Endothelial cell of umbilical vein (primary cell): ENCODE results near the gene TTC23L. TPM values are rescaled to one million over a fixed set of nuclear protein-coding genes. Genes with fewer than 3 reads are reported as not detected.

Experiments used
- BruUV-seq: library from RNA; stranded (reverse); fragments of 400-500 nt; replicated peaks from 2 replicates; lab custom pipeline; 2021; lab: Mats Ljungman, UMichigan
- CTCF ChIA-PET: fragments of 300-600, 350-600 bp; sonication (Branson Sonifier 250); formaldehyde crosslinking; loops from one replicate; lab custom pipeline; 2021; ENCODE audit warnings: antibody characterized with exemption, inconsistent platforms; lab: Charles Lee
- POLR2A ChIA-PET: fragments of 300-600, 350-600 bp; sonication (Branson Sonifier 250); formaldehyde crosslinking; loops from one replicate; lab custom pipeline; 2021; ENCODE audit warnings: antibody characterized with exemption, inconsistent platforms; lab: Charles Lee
- DNase-seq: peaks from one replicate; pipeline ENCODE4 v3.0.0-alpha.2; 2011; ENCODE audit warnings: low read depth, low spot score
- FAIRE-seq: peaks from 2 replicates; lab custom pipeline; 2011; peaks lifted over from hg19 to GRCh38; lab: Jason Lieb, UNC
- H2AFZ ChIP-seq: 2 replicates; pipeline ENCODE4 v1.6.0; 2012; ENCODE audit warnings: low read depth, low read length, control low read depth, inconsistent platforms
- H3K27ac ChIP-seq: 2 replicates; pipeline ENCODE4 v1.5.1; 2011; ENCODE audit warnings: low read depth, mild to moderate bottlenecking, control low read depth, low read length, moderate library complexity; ENCODE audit not compliant: insufficient read depth
- H3K27me3 ChIP-seq, 2 experiments: 2 replicates each; pipeline versions ENCODE4 v1.6.0 to v1.6.1; 2011; ENCODE audit warnings: low read length in 2 of 2, mixed read lengths in 1 of 2; ENCODE audit not compliant: control insufficient read depth in 2 of 2, insufficient read depth in 2 of 2
- H3K36me3 ChIP-seq, 2 experiments: 2 replicates in 1 of 2; 3 replicates in 1 of 2; pipeline ENCODE4 v1.5.1; 2011; ENCODE audit warnings: low read length in 2 of 2, mild to moderate bottlenecking in 1 of 2, moderate library complexity in 1 of 2; ENCODE audit not compliant: control insufficient read depth in 2 of 2, insufficient read depth in 2 of 2; ENCODE audit errors: extremely low read depth in 1 of 2
- H3K4me1 ChIP-seq: 3 replicates; pipeline ENCODE4 v1.5.1; 2011; ENCODE audit warnings: mild to moderate bottlenecking, low read length; ENCODE audit not compliant: control insufficient read depth, insufficient read depth; ENCODE audit errors: extremely low read depth
- H3K4me2 ChIP-seq: 2 replicates; pipeline ENCODE4 v1.6.1; 2011; ENCODE audit warnings: low read length, control low read depth, mixed read lengths; ENCODE audit not compliant: insufficient read depth
- H3K4me3 ChIP-seq, 3 experiments: fragments of 200-600 bp in 1 of 3; sonication (generic), shearing (Covaris generic) in 1 of 3; replicated peaks in 1 of 3; 2 replicates each; pipeline ENCODE4 v1.5.1; 2011 to 2016; ENCODE audit warnings: control low read depth in 3 of 3, low read length in 3 of 3, mild to moderate bottlenecking in 2 of 3, inconsistent platforms in 1 of 3, low read depth in 1 of 3, moderate library complexity in 1 of 3; ENCODE audit not compliant: insufficient read depth in 1 of 3
- H3K79me2 ChIP-seq: 2 replicates; pipeline ENCODE4 v1.6.0; 2012; ENCODE audit warnings: low read length, inconsistent platforms; ENCODE audit not compliant: control insufficient read depth, insufficient read depth
- H3K9ac ChIP-seq: replicated peaks from 2 replicates; pipeline ENCODE3; 2011; ENCODE audit warnings: low read length, control low read depth; ENCODE audit not compliant: insufficient read depth; ENCODE audit errors: extremely low read depth
- H3K9me1 ChIP-seq: replicated peaks from 3 replicates; pipeline ENCODE4 v1.6.0; 2011; ENCODE audit warnings: mild to moderate bottlenecking, low read length; ENCODE audit not compliant: control insufficient read depth, insufficient read depth; ENCODE audit errors: extremely low read depth
- H3K9me3 ChIP-seq: replicated peaks from 2 replicates; pipeline ENCODE4 v1.5.1; 2012; ENCODE audit warnings: low read length, inconsistent platforms; ENCODE audit not compliant: control insufficient read depth, insufficient read depth
- H4K20me1 ChIP-seq: replicated peaks from 2 replicates; pipeline ENCODE3; 2011; ENCODE audit warnings: mild to moderate bottlenecking, low read length; ENCODE audit not compliant: control insufficient read depth, insufficient read depth; ENCODE audit errors: extremely low read depth
- CTCF ChIP-seq, 2 donors: IDR thresholded peaks; 1 replicate in 1 of 2; 2 replicates in 1 of 2; pipeline ENCODE4 v1.5.1; 2011; ENCODE audit warnings: low read length in 2 of 2, mild to moderate bottlenecking in 2 of 2, moderate library complexity in 2 of 2, control low read depth in 1 of 2, inconsistent platforms in 1 of 2, low read depth in 1 of 2; ENCODE audit not compliant: insufficient read depth in 1 of 2; ENCODE audit errors: extremely low read depth in 1 of 2
- EZH2 ChIP-seq: IDR thresholded peaks from 2 replicates; pipeline ENCODE4 v1.6.1; 2012; ENCODE audit warnings: borderline replicate concordance, low read depth, mild to moderate bottlenecking, moderate library complexity, low read length, inconsistent platforms; ENCODE audit not compliant: severe bottlenecking
- FOS ChIP-seq: IDR thresholded peaks from 2 replicates; pipeline ENCODE4 v1.6.1; 2011; ENCODE audit warnings: mild to moderate bottlenecking, low read length, moderate library complexity, borderline replicate concordance; ENCODE audit not compliant: insufficient read depth
- GATA2 ChIP-seq: IDR thresholded peaks from 2 replicates; pipeline ENCODE4 v1.7.0; 2011; ENCODE audit warnings: low read depth, mild to moderate bottlenecking, moderate library complexity, mixed read lengths, low read length; ENCODE audit not compliant: insufficient read length, insufficient read depth
- JUN ChIP-seq: IDR thresholded peaks from 2 replicates; pipeline ENCODE4 v1.6.1; 2011; ENCODE audit warnings: borderline replicate concordance, low read depth; ENCODE audit not compliant: insufficient read length, insufficient read depth
- MAX ChIP-seq: IDR thresholded peaks from 2 replicates; pipeline ENCODE4 v1.6.1; 2011; ENCODE audit not compliant: insufficient read depth, insufficient read length
- MYC ChIP-seq: IDR thresholded peaks from one replicate; pipeline ENCODE4 v1.6.1; 2011; ENCODE audit warnings: mild to moderate bottlenecking, low read depth, low read length
- POLR2A ChIP-seq: IDR thresholded peaks from 2 replicates; pipeline ENCODE4 v1.6.1; 2012; ENCODE audit warnings: low read depth, mild to moderate bottlenecking, control low read depth, low read length
- POLR2AphosphoS5 ChIP-seq: IDR thresholded peaks from 2 replicates; pipeline ENCODE4 v1.6.1; 2012; ENCODE audit warnings: low read depth, mild to moderate bottlenecking, control low read depth, low read length, moderate library complexity; ENCODE audit not compliant: insufficient read depth
- dilution Hi-C: fragments of 300-500 bp; cut with MboI; formaldehyde crosslinking; loops from one replicate; pipeline ENCODE4 v1.15.0; 2019; ENCODE audit warnings: low sequenced_read_pairs; ENCODE audit not compliant: extremely low pct_ligation_motif_present
- intact Hi-C: fragments of 100-400 bp; cut with micrococcal nuclease; formaldehyde crosslinking; loops from one replicate; pipeline ENCODE4 v1.10.0; 2022
- polyA plus RNA-seq, 4 experiments: library from polyadenylated mRNA; depleted of rRNA in 3 of 4; stranded (reverse) in 3 of 4; unstranded in 1 of 4; fragments of >200 nt; gene quantifications; 2 replicates each; pipeline versions ENCODE4 v1.2.1 to v1.2.3, GENCODE V29; 2011 to 2012; ENCODE audit warnings: missing spikeins in 1 of 4
- total RNA-seq: library from RNA; stranded (reverse); gene quantifications from 2 replicates; pipeline ENCODE4 v1.2.3, GENCODE V29; 2021

TTC23L gene
- total and polyA plus RNA-seq, 2 donors (not counting 3 experiments of a cell fraction or from before 2014, with no cell fraction given), result not detected

- H3K4me1 ChIP-seq, result peaks cover 8% of the 10 kb centered on the region
- H3K9ac ChIP-seq, result no peak overlapping the region
- no peak overlapping the region for H3K27ac ChIP-seq
- DNase-seq (no peak), FAIRE-seq (no peak)
- POLR2A ChIA-PET, result no interaction called here
- CTCF ChIA-PET, result interaction anchor here (0.9 to 2.4 kb wide), 3 partner anchors 17 to 30 kb away, joined by 3 to 12 read pairs (median 4); no protein-coding TSS in a partner anchor
- no peaks in the 10 kb centered on the region for H3K27me3 ChIP-seq
- no peak overlapping the region for H2AFZ ChIP-seq
- intact Hi-C loops, result no loop called here
- no peak overlapping the region for H3K4me2 ChIP-seq
- dilution Hi-C loops, result no loop called here
- TF ChIP-seq FOS (no peak), JUN (no peak), GATA2 (no peak), POLR2AphosphoS5 (no peak)
- H3K36me3 ChIP-seq, result no peaks in the 10 kb centered on the region
- no peaks in the 10 kb centered on the region for H4K20me1 ChIP-seq
- H3K79me2 ChIP-seq, result no peaks in the 10 kb centered on the region
- no peaks in the 10 kb centered on the region for H3K9me3 ChIP-seq
- no TSS peak for BruUV-seq
- no peaks in the 10 kb centered on the region for H3K9me1 ChIP-seq
- no peak overlapping the region for H3K4me3 ChIP-seq
These were observed 29.8 kb downstream of the TTC23L start for GRCh38 chr5:34868791-34869190.

- no peak for DNase-seq
These were observed 30.3 kb downstream of the TTC23L start for GRCh38 chr5:34869256-34869655.

More at GRCh38 chr5:34869256-34869655, 30.3 kb downstream of the TTC23L start:
- intact Hi-C loops (no loop called here), dilution Hi-C loops (no loop called here)
- no peaks in the 10 kb centered on the region for H4K20me1 ChIP-seq
- no peaks in the 10 kb centered on the region for H3K36me3 ChIP-seq
- no peak overlapping the region for H3K4me2 ChIP-seq
- no TSS peak for BruUV-seq
- H3K9me1 ChIP-seq, result no peaks in the 10 kb centered on the region
- H3K9ac ChIP-seq, result no peak overlapping the region
- FAIRE-seq, result no peak
- ChIA-PET CTCF (interaction anchor here (0.9 to 2.4 kb wide), 4 partner anchors 17 to 29 kb away, joined by 3 to 12 read pairs (median 4); no protein-coding TSS in a partner anchor), POLR2A (no interaction called here)
- peaks cover 3% of the 10 kb centered on the region for H3K4me1 ChIP-seq
- TF ChIP-seq POLR2AphosphoS5 (no peak), GATA2 (no peak), FOS (no peak), JUN (no peak), CTCF (IDR thresholded peaks at IDR 0.05; ENCODE audit: extremely low read depth in 1 of 2, insufficient read depth in 1 of 2, low read depth in 1 of 2, low read length in 2 of 2) (no peak), MYC (no peak), MAX (no peak), POLR2A (no peak), EZH2 (no peak)
- no peak overlapping the region for H3K4me3 ChIP-seq
- no peaks in the 10 kb centered on the region for H3K27me3 ChIP-seq
- H3K79me2 ChIP-seq, result no peaks in the 10 kb centered on the region
- no peak overlapping the region for H3K27ac ChIP-seq
- H3K9me3 ChIP-seq, result no peaks in the 10 kb centered on the region
- H2AFZ ChIP-seq, result no peak overlapping the region
